Measurements from ENCODE around the gene HTR3A.

HTR3A gene

GRCh38 chr11:114017723-114018122 lies 42.8 kb downstream of the HTR3A start:
- H3K9me3 Mint-ChIP-seq, result no peaks in the 10 kb centered on the region
- peaks cover 16% of the 10 kb centered on the region for H3K27me3 Mint-ChIP-seq
- DNase-seq, result no peak
- no peak overlapping the region for H3K4me3 Mint-ChIP-seq
- H3K36me3 Mint-ChIP-seq, result no peaks in the 10 kb centered on the region
- H3K4me1 Mint-ChIP-seq, result no peaks in the 10 kb centered on the region
- no peak overlapping the region for H3K27ac Mint-ChIP-seq
- CTCF ChIA-PET, result interaction anchor here (0.6 kb wide), 1 partner anchor 244 kb away, joined by 4 read pairs; no protein-coding TSS in a partner anchor

DNA sequence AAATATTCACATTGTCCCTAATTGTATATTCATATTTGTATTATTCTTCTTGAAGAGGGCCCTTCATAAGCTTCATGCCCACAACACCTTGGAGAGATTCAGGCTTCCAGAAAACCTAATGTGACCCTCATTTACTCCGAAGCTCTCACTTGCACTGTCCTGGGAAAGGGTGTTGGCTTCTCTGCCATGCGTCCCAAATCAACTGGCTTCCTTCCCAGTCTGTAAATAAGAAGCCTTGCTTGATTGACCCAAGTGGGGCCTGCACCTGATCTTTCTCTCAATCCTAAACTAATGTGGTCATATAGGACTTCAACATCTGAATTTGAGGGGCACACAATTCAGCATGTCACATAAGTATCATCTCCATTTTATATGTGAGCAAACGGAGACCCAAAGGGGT lies 44.1 kb downstream of the HTR3A start:
- Mint-ChIP-seq H3K4me3 (no peak overlapping the region), H3K9me3 (no peaks in the 10 kb centered on the region), H3K36me3 (no peaks in the 10 kb centered on the region), H3K27ac (no peak overlapping the region), H3K27me3 (peaks cover 15% of the 10 kb centered on the region), H3K4me1 (no peaks in the 10 kb centered on the region)
- DNase-seq, result no peak
- CTCF ChIA-PET, result interaction anchor here (0.8 kb wide), 1 partner anchor 242 kb away, joined by 3 read pairs; no protein-coding TSS in a partner anchor

GRCh38 chr11:114019574-114019973 lies 44.7 kb downstream of the HTR3A start:
- Mint-ChIP-seq H3K9me3 (no peaks in the 10 kb centered on the region), H3K36me3 (no peaks in the 10 kb centered on the region), H3K27me3 (peaks cover 14% of the 10 kb centered on the region), H3K4me3 (no peak overlapping the region), H3K27ac (no peak overlapping the region), H3K4me1 (no peaks in the 10 kb centered on the region)
- CTCF ChIA-PET, result interaction anchor here (0.8 kb wide), 1 partner anchor 241 kb away, joined by 3 read pairs; no protein-coding TSS in a partner anchor
- no peak for DNase-seq

- peaks cover 45% of the 10 kb centered on the region for H3K27me3 Mint-ChIP-seq
- no peak overlapping the region for H3K4me3 Mint-ChIP-seq
- H3K4me1 Mint-ChIP-seq, result peaks cover 7% of the 10 kb centered on the region
- H3K9me3 Mint-ChIP-seq, result no peaks in the 10 kb centered on the region
- no peak for DNase-seq
- H3K36me3 Mint-ChIP-seq, result no peaks in the 10 kb centered on the region
- CTCF ChIA-PET, result interaction anchor here (1.0 to 8.8 kb wide), 2 partner anchors 9 to 236 kb away, joined by 3 to 87 read pairs; no protein-coding TSS in a partner anchor
- H3K27ac Mint-ChIP-seq, result no peak overlapping the region
These were observed 50.5 kb downstream of the HTR3A start for GRCh38 chr11:114025329-114025907.

GRCh38 chr11:114026355-114026754 lies 51.4 kb downstream of the HTR3A start:
- Mint-ChIP-seq H3K9me3 (no peaks in the 10 kb centered on the region), H3K4me3 (no peak overlapping the region), H3K36me3 (no peaks in the 10 kb centered on the region), H3K27me3 (peaks cover 45% of the 10 kb centered on the region), H3K27ac (no peak overlapping the region), H3K4me1 (peaks cover 7% of the 10 kb centered on the region)
- CTCF ChIA-PET, result interaction anchor here (1.0 to 8.8 kb wide), 3 partner anchors 8 to 235 kb away, joined by 3 to 87 read pairs (median 4); no protein-coding TSS in a partner anchor
- DNase-seq, result peak; percentile 72

DNA sequence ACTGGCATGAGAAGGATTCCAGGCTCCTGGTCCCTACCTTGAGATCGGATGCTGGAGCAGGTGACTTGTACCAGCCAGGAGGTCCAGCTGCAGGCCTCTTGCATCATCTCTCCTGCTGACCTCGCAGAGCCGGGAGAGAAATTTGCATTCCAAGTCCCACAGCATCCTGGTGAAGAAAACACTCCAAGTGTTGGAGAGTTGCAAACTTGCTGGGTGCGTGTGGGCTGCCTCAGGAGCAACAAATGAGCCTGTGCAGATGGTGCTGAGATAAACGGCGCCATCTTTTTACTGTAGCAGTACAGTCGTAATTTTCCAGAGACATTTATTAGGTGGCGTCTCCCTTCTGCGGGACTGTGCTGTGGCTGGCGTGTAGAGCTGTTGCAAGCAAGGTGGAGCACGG lies 52.5 kb downstream of the HTR3A start:
- Mint-ChIP-seq H3K4me1 (peaks cover 7% of the 10 kb centered on the region), H3K36me3 (no peaks in the 10 kb centered on the region), H3K4me3 (no peak overlapping the region), H3K27me3 (peaks cover 45% of the 10 kb centered on the region), H3K27ac (no peak overlapping the region), H3K9me3 (no peaks in the 10 kb centered on the region)
- no peak for DNase-seq
- CTCF ChIA-PET, result interaction anchor here (1.0 to 8.8 kb wide), 2 partner anchors 123 to 234 kb away, joined by 3 to 87 read pairs; no protein-coding TSS in a partner anchor

- Mint-ChIP-seq H3K36me3 (no peaks in the 10 kb centered on the region), H3K27ac (no peak overlapping the region), H3K27me3 (peaks cover 46% of the 10 kb centered on the region), H3K4me3 (no peak overlapping the region), H3K4me1 (peaks cover 7% of the 10 kb centered on the region), H3K9me3 (no peaks in the 10 kb centered on the region)
- CTCF ChIA-PET, result interaction anchor here (1.0 to 8.8 kb wide), 2 partner anchors 122 to 234 kb away, joined by 3 to 87 read pairs; no protein-coding TSS in a partner anchor
- no peak for DNase-seq
These were observed 53.0 kb downstream of the HTR3A start for GRCh38 chr11:114027926-114028325.

DNA sequence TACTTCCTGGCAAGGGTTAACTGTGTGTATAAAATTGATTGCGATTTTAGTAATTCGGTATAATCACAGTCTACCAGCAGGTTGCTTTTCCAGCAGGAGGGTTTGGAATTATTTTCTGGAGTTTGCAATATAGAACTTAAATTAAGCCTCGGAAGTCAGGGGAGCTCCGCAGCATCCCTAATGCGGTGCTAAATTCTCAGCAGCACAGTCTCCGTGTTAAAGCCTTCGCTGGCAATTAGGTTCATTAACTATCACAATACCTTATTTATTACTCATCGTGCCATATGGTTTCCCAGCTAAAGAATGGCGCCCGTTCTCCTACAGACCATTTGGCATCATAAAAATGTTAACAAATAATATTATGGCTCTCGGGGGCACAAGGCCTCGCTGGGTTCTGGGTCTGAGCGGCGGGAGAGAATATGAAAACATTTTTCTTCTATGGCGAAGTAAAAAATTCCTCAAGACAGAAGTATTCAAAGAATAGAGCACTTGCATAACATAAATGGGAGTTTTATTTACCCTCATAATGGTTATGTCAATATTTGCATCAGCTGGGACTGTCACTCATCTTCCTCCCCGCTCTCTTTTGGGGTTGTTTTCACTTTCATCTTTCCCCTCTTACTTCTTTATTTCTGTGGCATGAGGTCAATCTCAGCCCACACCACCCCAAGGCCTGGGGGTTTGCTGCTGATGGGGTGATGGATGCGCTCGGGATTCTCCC lies 56.5 kb downstream of the HTR3A start:
- H3K4me1 Mint-ChIP-seq, result peaks cover 5% of the 10 kb centered on the region
- peaks cover 64% of the 10 kb centered on the region for H3K27me3 Mint-ChIP-seq
- H3K9me3 Mint-ChIP-seq, result no peaks in the 10 kb centered on the region
- no peak for DNase-seq
- H3K4me3 Mint-ChIP-seq, result no peak overlapping the region
- H3K27ac Mint-ChIP-seq, result no peak overlapping the region
- H3K36me3 Mint-ChIP-seq, result no peaks in the 10 kb centered on the region
- CTCF ChIA-PET, result interaction anchor here (0.6 to 8.8 kb wide), 3 partner anchors 37 to 230 kb away, joined by 3 to 87 read pairs (median 3); no protein-coding TSS in a partner anchor

DNA sequence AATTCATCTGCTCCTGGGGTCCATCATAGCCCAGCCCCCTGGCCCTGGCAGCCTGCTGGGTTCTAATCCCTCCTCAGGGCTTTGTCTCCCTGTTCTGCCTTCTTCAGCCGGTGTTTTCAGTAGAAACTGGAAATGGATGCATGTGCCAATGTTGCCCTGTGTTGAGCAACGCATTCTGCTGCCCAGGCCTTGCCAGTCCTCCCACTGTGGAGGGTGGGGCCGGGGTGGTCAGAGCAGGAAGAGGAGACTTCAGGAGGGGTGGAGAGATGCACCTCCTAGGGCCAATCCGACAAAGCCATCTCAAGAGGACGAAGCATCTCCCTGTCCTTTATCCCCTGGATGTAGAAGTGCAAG lies 57.0 kb downstream of the HTR3A start:
- CTCF ChIA-PET, result no interaction called here
- Mint-ChIP-seq H3K4me1 (no peaks in the 10 kb centered on the region), H3K27me3 (peaks cover 63% of the 10 kb centered on the region), H3K36me3 (no peaks in the 10 kb centered on the region), H3K4me3 (no peak overlapping the region), H3K27ac (no peak overlapping the region), H3K9me3 (no peaks in the 10 kb centered on the region)
- DNase-seq, result no peak

DNA sequence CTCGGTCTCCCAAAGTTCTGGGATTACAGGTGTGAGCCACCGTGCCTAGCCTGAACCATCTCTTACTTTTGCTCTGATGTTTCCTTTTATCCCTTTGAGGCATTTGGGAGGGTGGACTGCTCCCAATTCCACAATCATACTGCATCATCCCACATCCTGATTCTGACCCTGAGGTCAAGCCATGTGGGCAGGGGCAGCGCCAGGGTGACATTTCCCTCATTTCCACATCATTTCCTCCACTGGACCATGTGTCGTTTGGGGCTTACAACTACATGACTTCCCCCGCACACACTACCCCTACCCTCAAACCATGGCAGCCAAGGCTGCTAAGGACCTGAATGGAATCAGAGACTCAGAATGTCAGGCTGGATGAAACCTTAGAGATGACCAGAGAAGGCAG lies 58.2 kb downstream of the HTR3A start:
- H3K9me3 Mint-ChIP-seq, result no peaks in the 10 kb centered on the region
- DNase-seq, result no peak
- H3K4me3 Mint-ChIP-seq, result no peak overlapping the region
- CTCF ChIA-PET, result interaction anchor here (1.3 to 8.8 kb wide), 2 partner anchors 15 to 227 kb away, joined by 4 to 114 read pairs; no protein-coding TSS in a partner anchor
- peaks cover 65% of the 10 kb centered on the region for H3K27me3 Mint-ChIP-seq
- H3K4me1 Mint-ChIP-seq, result no peaks in the 10 kb centered on the region
- H3K27ac Mint-ChIP-seq, result no peak overlapping the region
- H3K36me3 Mint-ChIP-seq, result no peaks in the 10 kb centered on the region

DNA sequence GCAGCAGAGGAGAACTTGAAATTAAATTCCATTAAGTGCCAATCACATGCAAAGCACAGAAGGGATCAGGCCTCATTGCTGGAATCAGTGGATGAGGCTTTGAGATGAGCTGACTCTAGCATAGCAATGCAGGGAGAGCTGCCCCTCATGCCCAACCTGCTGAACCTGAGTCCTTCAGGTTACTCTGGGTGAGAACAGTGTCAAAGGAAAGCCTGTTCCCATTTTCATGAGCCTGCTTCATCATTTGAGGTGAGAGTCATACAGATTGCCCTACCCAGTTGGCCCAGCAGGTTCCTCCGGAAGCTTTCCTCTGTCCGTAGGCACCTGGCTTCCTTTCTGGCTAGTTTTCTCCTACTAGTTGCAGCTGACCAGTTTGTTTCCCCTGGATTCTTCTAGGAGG lies 58.7 kb downstream of the HTR3A start:
- H3K9me3 Mint-ChIP-seq, result no peaks in the 10 kb centered on the region
- no peaks in the 10 kb centered on the region for H3K4me1 Mint-ChIP-seq
- H3K4me3 Mint-ChIP-seq, result no peak overlapping the region
- CTCF ChIA-PET, result interaction anchor here (0.7 to 8.8 kb wide), 4 partner anchors 15 to 227 kb away, joined by 3 to 114 read pairs (median 4); no protein-coding TSS in a partner anchor
- H3K27me3 Mint-ChIP-seq, result peaks cover 64% of the 10 kb centered on the region
- no peak overlapping the region for H3K27ac Mint-ChIP-seq
- DNase-seq, result no peak
- no peaks in the 10 kb centered on the region for H3K36me3 Mint-ChIP-seq

DNA sequence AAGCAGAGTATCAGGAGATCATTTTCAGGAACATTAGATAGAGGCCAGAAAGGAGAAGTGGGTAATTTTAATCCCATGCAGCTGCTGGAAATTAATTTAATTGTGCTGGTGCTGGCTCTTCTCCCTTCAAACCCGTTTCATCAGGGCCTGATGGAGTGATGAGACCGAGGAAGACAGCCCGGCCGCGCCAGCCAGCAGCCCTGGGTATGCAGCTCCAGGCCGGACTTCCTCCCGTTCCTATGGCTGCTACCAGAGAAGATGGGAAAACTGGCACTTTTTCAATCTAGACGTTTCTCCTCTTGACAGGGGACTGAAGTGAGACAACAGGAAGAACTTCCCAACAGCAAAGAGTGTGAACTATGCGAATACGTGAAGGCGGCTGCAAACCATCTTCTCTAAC lies 60.0 kb downstream of the HTR3A start:
- Mint-ChIP-seq H3K36me3 (no peaks in the 10 kb centered on the region), H3K4me3 (no peak overlapping the region), H3K27me3 (peaks cover 56% of the 10 kb centered on the region), H3K9me3 (no peaks in the 10 kb centered on the region), H3K27ac (no peak overlapping the region), H3K4me1 (no peaks in the 10 kb centered on the region)
- CTCF ChIA-PET, result interaction anchor here (1.2 to 8.8 kb wide), 4 partner anchors 40 to 225 kb away, joined by 3 to 114 read pairs (median 4); no protein-coding TSS in a partner anchor
- DNase-seq, result no peak

- CTCF ChIA-PET, result interaction anchor here (0.7 to 8.8 kb wide), 14 partner anchors 8 to 229 kb away, joined by 3 to 114 read pairs (median 3); no protein-coding TSS in a partner anchor
- Mint-ChIP-seq H3K4me1 (no peaks in the 10 kb centered on the region), H3K9me3 (no peaks in the 10 kb centered on the region), H3K27me3 (peaks cover 49% of the 10 kb centered on the region), H3K4me3 (no peak overlapping the region), H3K27ac (no peak overlapping the region), H3K36me3 (no peaks in the 10 kb centered on the region)
- peak; percentile 62 for DNase-seq
These were observed 61.4 kb downstream of the HTR3A start for GRCh38 chr11:114036147-114036811.

DNA sequence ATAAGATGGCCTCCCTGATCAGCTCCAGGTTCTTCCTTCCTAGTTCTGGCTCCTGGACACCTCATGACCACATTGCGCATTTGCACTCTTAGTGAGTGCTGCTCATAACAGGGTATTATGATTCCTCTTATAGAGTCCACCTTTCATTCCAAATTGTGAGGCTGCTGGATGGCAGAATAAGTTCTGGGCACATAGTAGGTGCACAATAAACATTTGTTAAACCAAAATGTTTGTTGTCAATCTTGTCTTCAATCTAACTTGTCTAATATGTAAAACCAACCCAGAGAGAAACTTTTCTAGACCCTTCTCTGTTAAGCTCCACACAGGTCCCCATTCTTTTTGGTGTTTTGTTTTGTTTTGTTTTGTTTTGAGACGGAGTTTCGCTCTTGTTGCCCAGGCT lies 62.0 kb downstream of the HTR3A start:
- Mint-ChIP-seq H3K27ac (no peak overlapping the region), H3K4me3 (no peak overlapping the region), H3K9me3 (no peaks in the 10 kb centered on the region), H3K36me3 (no peaks in the 10 kb centered on the region), H3K4me1 (no peaks in the 10 kb centered on the region), H3K27me3 (peaks cover 49% of the 10 kb centered on the region)
- DNase-seq, result no peak
- CTCF ChIA-PET, result interaction anchor here (1.0 to 8.8 kb wide), 5 partner anchors 12 to 229 kb away, joined by 3 to 114 read pairs (median 5); no protein-coding TSS in a partner anchor
